ENCODE results near the gene NLN.
"Not testable (repeated sequence)": the region's sequence is repeated elsewhere in the genome, so short reads cannot be mapped to it uniquely, and the experiment has no call there.

The NLN gene

GRCh38 chr5:65721720-65722574 is at the start of gene NLN, which contains the start of gene SGTB:
Gene NLN, plus strand, starts transcription at chr5:65722205. Its CDS starts 169 bp downstream, at chr5:65722374.
Gene SGTB, minus strand, starts transcription at chr5:65722109. Its CDS starts 1,302 bp downstream, at chr5:65720807.
- peak; percentile 43 for DNase-seq (ENCODE audit: low read depth)

GRCh38 chr5:65672796-65673195 is 49.2 kb upstream of the NLN start:
- DNase-seq (ENCODE audit: low read depth) = no peak

GRCh38 chr5:65674749-65675148 is 47.3 kb upstream of the NLN start:
- DNase-seq (ENCODE audit: low read depth) = no peak

- DNase-seq (ENCODE audit: low read depth) = not testable (repeated sequence)
Measured at GRCh38 chr5:65676056-65676455, 45.9 kb upstream of the NLN start.

- DNase-seq (ENCODE audit: low read depth) = no peak
Measured at GRCh38 chr5:65682148-65682547, 39.9 kb upstream of the NLN start.

GRCh38 chr5:65693121-65693520 is 28.9 kb upstream of the NLN start:
- DNase-seq (ENCODE audit: low read depth) = no peak

- DNase-seq (ENCODE audit: low read depth) = no peak
Measured at GRCh38 chr5:65695162-65695755, 26.7 kb upstream of the NLN start.

- DNase-seq (ENCODE audit: low read depth) = no peak
Measured at GRCh38 chr5:65695896-65696295, 26.1 kb upstream of the NLN start.

- no peak for DNase-seq (ENCODE audit: low read depth)
Measured at GRCh38 chr5:65696892-65697291, 25.1 kb upstream of the NLN start.

GRCh38 chr5:65699338-65699737 is 22.7 kb upstream of the NLN start:
- no peak for DNase-seq (ENCODE audit: low read depth)

GRCh38 chr5:65702036-65702435 is 20.0 kb upstream of the NLN start:
- no peak for DNase-seq (ENCODE audit: low read depth)

- DNase-seq (ENCODE audit: low read depth) = no peak
Measured at GRCh38 chr5:65704621-65705239, 17.3 kb upstream of the NLN start.

- no peak for DNase-seq (ENCODE audit: low read depth)
Measured at GRCh38 chr5:65707663-65708062, 14.3 kb upstream of the NLN start.

GRCh38 chr5:65708145-65708544 is 13.9 kb upstream of the NLN start:
- no peak for DNase-seq (ENCODE audit: low read depth)

- no peak for DNase-seq (ENCODE audit: low read depth)
Measured at GRCh38 chr5:65718576-65719310, 3.3 kb upstream of the NLN start.

- DNase-seq (ENCODE audit: low read depth) = peak; percentile 33
Measured at GRCh38 chr5:65721050-65721719, 820 bp upstream of the NLN start.

- DNase-seq (ENCODE audit: low read depth) = peak; percentile 74
Measured at GRCh38 chr5:65722575-65723403, 784 bp downstream of the NLN start.

GRCh38 chr5:65727491-65728156 is 5.6 kb downstream of the NLN start:
- DNase-seq (ENCODE audit: low read depth) = no peak

- no peak for DNase-seq (ENCODE audit: low read depth)
Measured at GRCh38 chr5:65728218-65728617, 6.2 kb downstream of the NLN start.

GRCh38 chr5:65730910-65731309 is 8.9 kb downstream of the NLN start:
- DNase-seq (ENCODE audit: low read depth) = no peak
